Neural progenitor cell (in vitro differentiated cells): Measurements from ENCODE around the gene LPO. TPM values are rescaled to one million over a fixed set of nuclear protein-coding genes. Genes with fewer than 3 reads are reported as not detected.
A peak's percentile ranks its signal among the peaks of the same experiment; 100 is the strongest.

Source experiments
- DNase-seq: peaks from one replicate; pipeline ENCODE4 v3.0.0-alpha.2; 2016; ENCODE audit warnings: low spot score
- H2AFZ ChIP-seq: fragments of 200-600 bp; sonication (generic); replicated peaks from 2 replicates; pipeline ENCODE4 v1.6.1; 2016; ENCODE audit warnings: antibody characterized with exemption
- H3F3A ChIP-seq: fragments of 200-600 bp; sonication (generic); 2 replicates; pipeline ENCODE4 v1.6.1; 2016; ENCODE audit warnings: antibody characterized with exemption, low read depth
- H3K27ac ChIP-seq: fragments of 200-600 bp; sonication (generic); 2 replicates; pipeline ENCODE4 v1.5.1; 2016; ENCODE audit warnings: mild to moderate bottlenecking
- H3K27me3 ChIP-seq: fragments of 200-600 bp; sonication (generic); 2 replicates; pipeline ENCODE4 v1.6.1; 2016; ENCODE audit warnings: mild to moderate bottlenecking, moderate library complexity
- H3K36me3 ChIP-seq: fragments of 200-600 bp; sonication (generic); 2 replicates; pipeline ENCODE4 v1.5.1; 2016
- H3K4me1 ChIP-seq: fragments of 200-600 bp; sonication (generic); 2 replicates; pipeline ENCODE4 v1.6.1; 2016; ENCODE audit warnings: mixed run types
- H3K4me2 ChIP-seq: fragments of 200-600 bp; sonication (generic); 2 replicates; pipeline ENCODE4 v1.6.1; 2016
- H3K4me3 ChIP-seq: fragments of 200-600 bp; sonication (generic); 2 replicates; pipeline ENCODE4 v1.5.1; 2016
- H3K79me2 ChIP-seq: fragments of 200-600 bp; sonication (generic); 2 replicates; pipeline ENCODE4 v1.6.1; 2016; ENCODE audit warnings: low read depth
- H3K9ac ChIP-seq: fragments of 200-600 bp; sonication (generic); 2 replicates; pipeline ENCODE4 v1.6.1; 2016
- H3K9me3 ChIP-seq: fragments of 200-600 bp; sonication (generic); 2 replicates; pipeline ENCODE4 v1.5.1; 2016; ENCODE audit warnings: low read depth
- H4K20me1 ChIP-seq: fragments of 200-600 bp; sonication (generic); 2 replicates; pipeline ENCODE4 v1.6.1; 2016; ENCODE audit warnings: low read depth
- H3K27ac Mint-ChIP-seq: 3 replicates; pipeline ENCODE4 v1.8.0; 2021; ENCODE audit warnings: mixed read lengths
- H3K27me3 Mint-ChIP-seq: 2 replicates; pipeline ENCODE4 v1.8.0; 2022; ENCODE audit warnings: low read depth, mild to moderate bottlenecking, inconsistent platforms, moderate library complexity, mixed read lengths; ENCODE audit not compliant: insufficient read depth
- H3K36me3 Mint-ChIP-seq: 3 replicates; pipeline ENCODE4 v1.8.0; 2021; ENCODE audit warnings: mixed read lengths
- H3K4me1 Mint-ChIP-seq: 3 replicates; pipeline ENCODE4 v1.8.0; 2021; ENCODE audit warnings: mixed read lengths
- H3K4me3 Mint-ChIP-seq: 3 replicates; pipeline ENCODE4 v1.8.0; 2021; ENCODE audit warnings: mild to moderate bottlenecking, moderate library complexity, mixed read lengths
- H3K9me3 Mint-ChIP-seq: 3 replicates; pipeline ENCODE4 v1.8.0; 2020; ENCODE audit warnings: mixed read lengths
- EZH2 ChIP-seq: fragments of 200-600 bp; sonication (generic); IDR thresholded peaks from 2 replicates; pipeline ENCODE4 v1.6.1; 2017; ENCODE audit warnings: antibody characterized with exemption, mild to moderate bottlenecking, moderate library complexity
- EZH2phosphoT487 ChIP-seq: fragments of 200-600 bp; sonication (generic); IDR thresholded peaks from 2 replicates; pipeline ENCODE4 v1.6.1; 2017; ENCODE audit warnings: antibody characterized with exemption
- total RNA-seq: library from RNA; depleted of rRNA; stranded (reverse); fragments of >200 nt; gene quantifications from 2 replicates; pipeline ENCODE4 v1.2.3, GENCODE V29; 2015; ENCODE audit warnings: low replicate concordance
- TF ChIP-seq, protein P1 (sequence below): fragments of 200-600 bp; sonication (generic); IDR thresholded peaks from 2 replicates; pipeline ENCODE4 v1.5.1; 2017; ENCODE audit warnings: antibody characterized with exemption, mild to moderate bottlenecking

The LPO gene
- total RNA-seq, 1 donor from 2014 or later, result not detected

DNA sequence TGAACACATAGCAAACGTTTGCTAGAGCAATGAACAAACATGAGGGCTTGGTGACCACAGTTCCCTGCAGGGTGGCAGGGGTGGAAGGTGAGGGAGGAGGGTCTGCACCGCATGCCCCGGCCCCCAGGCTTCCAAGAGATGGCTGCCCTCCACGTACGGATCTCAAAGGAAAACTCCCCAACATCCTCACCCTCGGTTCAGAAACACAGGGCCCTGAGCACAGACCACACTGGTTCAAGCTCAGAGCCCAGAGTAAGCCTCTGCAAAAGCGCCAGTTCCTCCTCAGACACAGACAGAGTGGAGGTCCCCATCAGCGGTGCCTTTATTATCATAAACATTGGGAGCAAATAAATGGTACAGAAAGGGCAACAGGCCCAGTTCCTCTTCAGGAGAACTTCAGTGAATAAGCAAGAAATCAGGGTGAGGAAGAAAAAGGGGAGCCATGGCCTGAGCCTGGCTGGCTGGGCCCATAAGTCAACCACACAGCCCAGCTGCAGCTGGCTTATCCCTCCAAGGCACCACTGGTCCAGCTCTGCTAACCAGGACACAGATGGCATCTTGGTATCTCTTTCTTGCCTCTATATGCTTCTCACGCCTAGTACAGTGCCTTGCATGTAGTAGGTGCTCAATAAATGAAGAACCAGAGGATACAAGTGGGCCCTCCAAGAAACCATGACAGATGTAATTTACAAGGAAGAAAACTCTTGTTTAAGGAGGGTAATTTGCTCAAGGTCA is 31.3 kb downstream of the LPO start:
- no peaks in the 10 kb centered on the region for H4K20me1 ChIP-seq
- no peaks in the 10 kb centered on the region for H3K9me3 ChIP-seq
- H3K4me1 ChIP-seq, result no peaks in the 10 kb centered on the region
- H3K27ac ChIP-seq, result no peak overlapping the region
- Mint-ChIP-seq H3K27me3 (peaks cover 6% of the 10 kb centered on the region), H3K36me3 (no peaks in the 10 kb centered on the region), H3K4me1 (no peaks in the 10 kb centered on the region), H3K4me3 (no peak overlapping the region), H3K9me3 (peaks cover 2% of the 10 kb centered on the region), H3K27ac (no peak overlapping the region)
- H3K4me2 ChIP-seq, result no peak overlapping the region
- DNase-seq, result no peak
- H3K36me3 ChIP-seq, result no peaks in the 10 kb centered on the region
- no peaks in the 10 kb centered on the region for H3K79me2 ChIP-seq
- H2AFZ ChIP-seq, result no peak overlapping the region
- TF ChIP-seq EZH2phosphoT487 (no peak), EZH2 (no peak)
- TF ChIP-seq, protein P1, sequence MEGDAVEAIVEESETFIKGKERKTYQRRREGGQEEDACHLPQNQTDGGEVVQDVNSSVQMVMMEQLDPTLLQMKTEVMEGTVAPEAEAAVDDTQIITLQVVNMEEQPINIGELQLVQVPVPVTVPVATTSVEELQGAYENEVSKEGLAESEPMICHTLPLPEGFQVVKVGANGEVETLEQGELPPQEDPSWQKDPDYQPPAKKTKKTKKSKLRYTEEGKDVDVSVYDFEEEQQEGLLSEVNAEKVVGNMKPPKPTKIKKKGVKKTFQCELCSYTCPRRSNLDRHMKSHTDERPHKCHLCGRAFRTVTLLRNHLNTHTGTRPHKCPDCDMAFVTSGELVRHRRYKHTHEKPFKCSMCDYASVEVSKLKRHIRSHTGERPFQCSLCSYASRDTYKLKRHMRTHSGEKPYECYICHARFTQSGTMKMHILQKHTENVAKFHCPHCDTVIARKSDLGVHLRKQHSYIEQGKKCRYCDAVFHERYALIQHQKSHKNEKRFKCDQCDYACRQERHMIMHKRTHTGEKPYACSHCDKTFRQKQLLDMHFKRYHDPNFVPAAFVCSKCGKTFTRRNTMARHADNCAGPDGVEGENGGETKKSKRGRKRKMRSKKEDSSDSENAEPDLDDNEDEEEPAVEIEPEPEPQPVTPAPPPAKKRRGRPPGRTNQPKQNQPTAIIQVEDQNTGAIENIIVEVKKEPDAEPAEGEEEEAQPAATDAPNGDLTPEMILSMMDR, result no peak
- no peak overlapping the region for H3K9ac ChIP-seq
- peaks cover 7% of the 10 kb centered on the region for H3K27me3 ChIP-seq
- H3K4me3 ChIP-seq, result no peak overlapping the region
- H3F3A ChIP-seq, result no peaks in the 10 kb centered on the region

DNA sequence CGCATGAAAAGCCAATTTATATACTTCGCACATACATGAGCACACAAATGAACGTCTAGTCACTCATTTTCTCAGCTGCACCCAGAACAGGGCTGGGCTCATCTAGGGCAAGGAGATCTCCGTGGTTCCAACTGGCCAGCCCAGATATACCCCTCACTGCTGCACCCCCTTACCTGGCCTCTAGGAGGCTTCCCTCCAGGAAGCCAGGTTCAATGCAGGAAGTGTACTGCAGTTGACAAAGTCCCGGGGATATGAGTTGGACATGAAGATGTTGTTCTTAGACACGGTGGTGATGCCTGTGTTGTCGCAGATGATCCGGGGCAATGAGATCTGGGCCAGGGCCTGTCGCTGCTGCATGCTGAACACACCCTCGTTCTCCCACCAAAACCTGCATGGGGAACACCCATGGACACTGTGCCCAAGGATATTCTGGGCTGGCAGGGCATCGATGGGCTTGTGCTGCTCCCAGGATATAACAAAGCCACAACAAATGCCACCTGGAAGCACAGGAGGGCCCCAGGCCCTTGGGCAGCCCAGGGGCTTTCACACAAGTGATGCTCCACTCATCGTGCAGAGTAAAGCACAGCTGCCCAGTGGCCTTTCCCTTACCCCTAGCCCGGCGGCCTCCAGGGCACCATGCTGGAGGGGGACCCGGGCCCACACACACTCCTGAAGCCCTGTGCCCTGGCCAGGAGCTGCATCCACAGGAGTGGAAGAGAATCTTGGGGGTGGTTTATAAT is 32.3 kb downstream of the LPO start:
- H3K9me3 ChIP-seq, result no peaks in the 10 kb centered on the region
- H3K4me2 ChIP-seq, result no peak overlapping the region
- no peaks in the 10 kb centered on the region for H3K4me1 Mint-ChIP-seq
- no peaks in the 10 kb centered on the region for H3K27me3 ChIP-seq
- no peak overlapping the region for H3K9ac ChIP-seq
- no peak overlapping the region for H3K4me3 Mint-ChIP-seq
- peaks cover 2% of the 10 kb centered on the region for H3K9me3 Mint-ChIP-seq
- H3K27ac Mint-ChIP-seq, result peak overlapping the region; percentile 13
- no peak overlapping the region for H3K27ac ChIP-seq
- no peak for DNase-seq
- peaks cover 6% of the 10 kb centered on the region for H3K27me3 Mint-ChIP-seq
- no peaks in the 10 kb centered on the region for H3K79me2 ChIP-seq
- no peaks in the 10 kb centered on the region for H3K36me3 ChIP-seq
- H3K4me3 ChIP-seq, result no peak overlapping the region
- no peaks in the 10 kb centered on the region for H4K20me1 ChIP-seq
- H3K4me1 ChIP-seq, result no peaks in the 10 kb centered on the region
- H3K36me3 Mint-ChIP-seq, result no peaks in the 10 kb centered on the region
- no peak for TF ChIP-seq EZH2
- TF ChIP-seq, protein P1, result peak; percentile 32
- H3F3A ChIP-seq, result no peaks in the 10 kb centered on the region
- no peak overlapping the region for H2AFZ ChIP-seq

DNA sequence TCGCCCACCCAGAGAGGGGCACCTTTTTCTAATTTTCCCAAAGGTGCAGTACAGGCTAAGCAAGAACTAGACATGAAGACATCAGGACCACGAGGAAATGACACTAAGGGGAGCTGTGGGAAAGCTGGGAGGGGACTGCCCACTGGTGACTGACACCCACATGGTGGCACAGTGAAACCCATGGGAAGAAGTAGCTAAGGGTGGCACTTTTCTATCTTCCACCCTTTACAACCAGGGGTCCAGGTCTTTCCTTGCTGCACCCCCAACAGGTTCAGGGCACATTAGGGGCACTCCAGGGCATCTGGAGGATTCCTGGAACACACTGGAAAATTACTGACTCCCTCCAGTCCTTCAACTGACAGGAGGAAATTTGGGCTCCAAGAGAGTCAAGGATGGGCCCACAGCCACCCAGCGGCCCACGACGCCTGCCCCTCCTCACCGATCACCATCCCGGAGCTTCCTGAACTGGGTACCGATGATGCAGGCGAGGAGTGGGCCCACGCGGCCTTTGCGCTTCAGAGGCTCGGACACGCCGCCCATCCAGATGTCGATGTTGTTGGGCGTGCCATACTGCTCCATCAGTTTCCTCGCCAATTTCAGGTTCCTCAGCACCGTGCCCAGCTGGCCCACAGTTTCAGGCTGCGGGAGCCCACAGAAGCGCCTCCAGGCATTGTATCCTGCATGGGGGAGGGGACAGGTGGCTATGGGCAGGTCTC is 33.0 kb downstream of the LPO start:
- H3K9me3 Mint-ChIP-seq, result peaks cover 2% of the 10 kb centered on the region
- H3K4me1 Mint-ChIP-seq, result no peaks in the 10 kb centered on the region
- no peak overlapping the region for H3K9ac ChIP-seq
- no peaks in the 10 kb centered on the region for H3K4me1 ChIP-seq
- DNase-seq, result no peak
- no peak overlapping the region for H2AFZ ChIP-seq
- no peaks in the 10 kb centered on the region for H3K27me3 ChIP-seq
- TF ChIP-seq EZH2 (no peak), EZH2phosphoT487 (no peak)
- TF ChIP-seq, protein P1, result no peak
- H3F3A ChIP-seq, result no peaks in the 10 kb centered on the region
- H3K27me3 Mint-ChIP-seq, result peaks cover 6% of the 10 kb centered on the region
- H3K4me3 Mint-ChIP-seq, result no peak overlapping the region
- H3K4me3 ChIP-seq, result no peak overlapping the region
- H3K36me3 ChIP-seq, result no peaks in the 10 kb centered on the region
- H3K9me3 ChIP-seq, result no peaks in the 10 kb centered on the region
- H3K79me2 ChIP-seq, result no peaks in the 10 kb centered on the region
- no peaks in the 10 kb centered on the region for H4K20me1 ChIP-seq
- no peaks in the 10 kb centered on the region for H3K36me3 Mint-ChIP-seq
- no peak overlapping the region for H3K27ac Mint-ChIP-seq
- no peak overlapping the region for H3K4me2 ChIP-seq
- no peak overlapping the region for H3K27ac ChIP-seq
